HG02884 (cell line): Measurements from ENCODE around the gene SV2A.

Experiments
- ATAC-seq: cut with Tn5 transposase; IDR thresholded peaks from one replicate; pipeline ENCODE4 v1.9.1; 2021; ENCODE audit warnings: mild to moderate bottlenecking, moderate library complexity; ENCODE audit not compliant: unreplicated experiment

Gene SV2A

GRCh38 chr1:149929856-149930255 lies 12.2 kb upstream of the SV2A start:
- ATAC-seq = no peak

GRCh38 chr1:149928401-149928724 lies 10.7 kb upstream of the SV2A start:
- no peak for ATAC-seq

GRCh38 chr1:149927563-149928400 lies 10.1 kb upstream of the SV2A start, which contains the start of gene SF3B4:
Gene SF3B4 (minus strand): TSS chr1:149927803. CDS start chr1:149927759, 44 bp downstream.
- peak; percentile 88 for ATAC-seq

GRCh38 chr1:149927056-149927562 lies 9.5 kb upstream of the SV2A start:
- peak; percentile 6 for ATAC-seq

GRCh38 chr1:149926296-149926695 lies 8.7 kb upstream of the SV2A start:
- ATAC-seq = no peak

GRCh38 chr1:149925751-149926150 lies 8.1 kb upstream of the SV2A start:
- ATAC-seq = no peak

- ATAC-seq = no peak
Observed at GRCh38 chr1:149925345-149925744, 7.7 kb upstream of the SV2A start.

- no peak for ATAC-seq
Observed at GRCh38 chr1:149923626-149924025, 6.0 kb upstream of the SV2A start.

GRCh38 chr1:149916898-149917252 lies 769 bp downstream of the SV2A start:
- ATAC-seq = no peak

- ATAC-seq = no peak
Observed at GRCh38 chr1:149916193-149916897, 1.3 kb downstream of the SV2A start.

GRCh38 chr1:149915429-149916192 lies 2.0 kb downstream of the SV2A start:
- ATAC-seq = no peak

GRCh38 chr1:149914545-149914944 lies 3.1 kb downstream of the SV2A start:
- ATAC-seq = no peak

GRCh38 chr1:149906570-149907075 lies 11.0 kb downstream of the SV2A start:
- no peak for ATAC-seq

- no peak for ATAC-seq
Observed at GRCh38 chr1:149903836-149904491, 13.7 kb downstream of the SV2A start.

GRCh38 chr1:149899460-149900284 lies 18.0 kb downstream of the SV2A start, which contains the start of gene BOLA1:
Gene BOLA1 (plus strand): TSS chr1:149899568. CDS start chr1:149900060, 492 bp downstream.
- peak; percentile 90 for ATAC-seq

- ATAC-seq = no peak
Observed at GRCh38 chr1:149896575-149896974, 21.1 kb downstream of the SV2A start.

- ATAC-seq = no peak
Observed at GRCh38 chr1:149888999-149889289, 28.7 kb downstream of the SV2A start.

GRCh38 chr1:149888247-149888998 lies 29.2 kb downstream of the SV2A start:
- peak; percentile 25 for ATAC-seq
